Activated CD4-positive, alpha-beta memory T cell treated with anti-CD3 and anti-CD28 coated beads for 36 hours (primary cell): ENCODE data around the gene RPRD2. TPM values are rescaled to one million over a fixed set of nuclear protein-coding genes. Genes with fewer than 3 reads are reported as not detected.

Experiments
- CTCF ChIA-PET: fragments of 350-600 bp; sonication (Branson Sonifier 250); formaldehyde crosslinking; loops from one replicate; lab custom pipeline; 2021; ENCODE audit warnings: antibody characterized with exemption, inconsistent platforms; lab: Charles Lee
- POLR2A ChIA-PET: fragments of 350-600 bp; sonication (Branson Sonifier 250); formaldehyde crosslinking; loops from one replicate; lab custom pipeline; 2021; ENCODE audit warnings: antibody characterized with exemption; lab: Charles Lee
- DNase-seq: peaks from one replicate; pipeline ENCODE4 v3.0.0-alpha.2; 2020
- H3K27ac Mint-ChIP-seq: one replicate; pipeline ENCODE4 v1.8.0; 2021; ENCODE audit warnings: mixed read lengths
- H3K27me3 Mint-ChIP-seq: one replicate; pipeline ENCODE4 v1.8.0; 2021; ENCODE audit warnings: mixed read lengths
- H3K36me3 Mint-ChIP-seq: one replicate; pipeline ENCODE4 v1.8.0; 2021; ENCODE audit warnings: mixed read lengths
- H3K4me1 Mint-ChIP-seq: one replicate; pipeline ENCODE4 v1.8.0; 2021; ENCODE audit warnings: low read depth, mixed read lengths
- H3K4me3 Mint-ChIP-seq: one replicate; pipeline ENCODE4 v1.8.0; 2021; ENCODE audit warnings: mild to moderate bottlenecking, mixed read lengths
- H3K9me3 Mint-ChIP-seq: one replicate; pipeline ENCODE4 v1.8.0; 2021; ENCODE audit warnings: mixed read lengths
- intact Hi-C: fragments of 100-400 bp; cut with micrococcal nuclease; formaldehyde crosslinking; loops from one replicate; pipeline ENCODE4 v1.15.1; 2023
- total RNA-seq, 2 experiments: library from RNA; stranded (reverse); gene quantifications; one replicate each; pipeline ENCODE4 v1.2.3, GENCODE V29; 2021

RPRD2 gene
- total RNA-seq, 2 experiments from 2014 or later, result 22.2 to 22.6 TPM

GRCh38 chr1:150507912-150508864 is 144.2 kb downstream of the RPRD2 start, which contains the start of gene ECM1:
Gene ECM1 (plus strand): TSS chr1:150508109. CDS start chr1:150508210, 101 bp downstream.
- ChIA-PET CTCF (no interaction called here), POLR2A (no interaction called here)
- Mint-ChIP-seq H3K27ac (no peak within 1 kb of the TSS), H3K9me3 (no peaks in the 10 kb centered on the region), H3K36me3 (peaks cover 21% of the 10 kb centered on the region), H3K4me3 (no peak within 1 kb of the TSS), H3K27me3 (no peaks in the 10 kb centered on the region), H3K4me1 (peaks cover 3% of the 10 kb centered on the region)
- DNase-seq, result no peak
- intact Hi-C loops, result no loop called here

- CTCF ChIA-PET, result no interaction called here
- no peak for DNase-seq
- no peaks in the 10 kb centered on the region for H3K27me3 Mint-ChIP-seq
- H3K27ac Mint-ChIP-seq, result no peak overlapping the region
- intact Hi-C loops, result no loop called here
- H3K4me3 Mint-ChIP-seq, result no peak overlapping the region
- POLR2A ChIA-PET, result no interaction called here
- H3K4me1 Mint-ChIP-seq, result peaks cover 3% of the 10 kb centered on the region
- no peaks in the 10 kb centered on the region for H3K9me3 Mint-ChIP-seq
- H3K36me3 Mint-ChIP-seq, result peaks cover 20% of the 10 kb centered on the region
Observed at GRCh38 chr1:150508982-150509381, 145.0 kb downstream of the RPRD2 start.

- CTCF ChIA-PET, result no interaction called here
- intact Hi-C loops, result loop anchor here (10.0 kb wide), 1 partner anchor 257 kb away; the partner anchor contains the start of gene CA14
- POLR2A ChIA-PET, result no interaction called here
Observed at GRCh38 chr1:150511551-150511950, 147.6 kb downstream of the RPRD2 start.

GRCh38 chr1:150511985-150512660 is 148.2 kb downstream of the RPRD2 start:
- CTCF ChIA-PET, result interaction anchor here (0.6 kb wide), 1 partner anchor 12 kb away, joined by 3 read pairs; no protein-coding TSS in a partner anchor
- POLR2A ChIA-PET, result no interaction called here
- Mint-ChIP-seq H3K27me3 (no peaks in the 10 kb centered on the region), H3K9me3 (no peaks in the 10 kb centered on the region), H3K4me1 (peaks cover 14% of the 10 kb centered on the region), H3K4me3 (no peak overlapping the region), H3K36me3 (peaks cover 4% of the 10 kb centered on the region), H3K27ac (no peak overlapping the region)
- intact Hi-C loops, result loop anchor here (10.0 kb wide), 1 partner anchor 257 kb away; the partner anchor contains the start of gene CA14
- DNase-seq, result no peak

More at GRCh38 chr1:150511551-150511950, 147.6 kb downstream of the RPRD2 start:
- peaks cover 9% of the 10 kb centered on the region for H3K36me3 Mint-ChIP-seq
- no peak overlapping the region for H3K27ac Mint-ChIP-seq
- H3K9me3 Mint-ChIP-seq, result no peaks in the 10 kb centered on the region
- DNase-seq, result no peak
- H3K4me1 Mint-ChIP-seq, result peaks cover 11% of the 10 kb centered on the region
- H3K4me3 Mint-ChIP-seq, result no peak overlapping the region
- no peaks in the 10 kb centered on the region for H3K27me3 Mint-ChIP-seq

- Mint-ChIP-seq H3K4me3 (no peak overlapping the region), H3K4me1 (peaks cover 12% of the 10 kb centered on the region), H3K27me3 (no peaks in the 10 kb centered on the region), H3K9me3 (no peaks in the 10 kb centered on the region), H3K36me3 (no peaks in the 10 kb centered on the region), H3K27ac (no peak overlapping the region)
- DNase-seq, result no peak
- intact Hi-C loops, result loop anchor here (10.0 kb wide), 1 partner anchor 258 kb away; the partner anchor contains the start of gene CA14
- ChIA-PET CTCF (no interaction called here), POLR2A (no interaction called here)
Observed at GRCh38 chr1:150512846-150513245, 148.9 kb downstream of the RPRD2 start.

GRCh38 chr1:150513351-150513791 is 149.4 kb downstream of the RPRD2 start:
- intact Hi-C loops, result loop anchor here (10.0 kb wide), 1 partner anchor 259 kb away; the partner anchor contains the start of gene CA14
- ChIA-PET POLR2A (no interaction called here), CTCF (interaction anchor here (3.9 kb wide), 1 partner anchor 19 kb away, joined by 32 read pairs; no protein-coding TSS in a partner anchor)
- Mint-ChIP-seq H3K4me3 (no peak overlapping the region), H3K4me1 (peaks cover 11% of the 10 kb centered on the region), H3K27ac (no peak overlapping the region), H3K9me3 (no peaks in the 10 kb centered on the region), H3K36me3 (no peaks in the 10 kb centered on the region), H3K27me3 (no peaks in the 10 kb centered on the region)
- DNase-seq, result no peak

GRCh38 chr1:150514260-150514659 is 150.3 kb downstream of the RPRD2 start:
- no peak for DNase-seq
- CTCF ChIA-PET, result interaction anchor here (0.7 to 4.0 kb wide), 3 partner anchors 19 to 558 kb away, joined by 3 to 32 read pairs (median 21); no protein-coding TSS in a partner anchor
- Mint-ChIP-seq H3K36me3 (no peaks in the 10 kb centered on the region), H3K9me3 (no peaks in the 10 kb centered on the region), H3K27ac (no peak overlapping the region), H3K4me1 (peaks cover 11% of the 10 kb centered on the region), H3K27me3 (no peaks in the 10 kb centered on the region), H3K4me3 (peak overlapping the region; percentile 83)
- intact Hi-C loops, result loop anchor here (2.0 to 10.0 kb wide), 2 partner anchors 19 to 259 kb away; partner anchors contain the start of gene CA14
- POLR2A ChIA-PET, result no interaction called here

GRCh38 chr1:150514913-150515327 is 151.0 kb downstream of the RPRD2 start:
- ChIA-PET CTCF (interaction anchor here (0.6 to 4.0 kb wide), 7 partner anchors 18 to 557 kb away, joined by 3 to 32 read pairs (median 3); no protein-coding TSS in a partner anchor), POLR2A (interaction anchor here (0.6 to 2.2 kb wide), 6 partner anchors 28 to 878 kb away, joined by 3 to 11 read pairs (median 4); partner anchors contain the start of genes RPRD2 and TARS2)
- no peak overlapping the region for H3K27ac Mint-ChIP-seq
- H3K4me3 Mint-ChIP-seq, result peak overlapping the region; percentile 83
- intact Hi-C loops, result loop anchor here (1.0 to 10.0 kb wide), 4 partner anchors 18 to 260 kb away; partner anchors contain the start of genes CA14 and TARS2
- H3K36me3 Mint-ChIP-seq, result no peaks in the 10 kb centered on the region
- peaks cover 11% of the 10 kb centered on the region for H3K4me1 Mint-ChIP-seq
- H3K27me3 Mint-ChIP-seq, result no peaks in the 10 kb centered on the region
- no peak for DNase-seq
- H3K9me3 Mint-ChIP-seq, result no peaks in the 10 kb centered on the region

GRCh38 chr1:150515328-150516049 is 151.5 kb downstream of the RPRD2 start, which contains the start of gene FALEC:
Gene FALEC (plus strand): TSS chr1:150515752.
- intact Hi-C loops, result loop anchor here (1.0 to 10.0 kb wide), 4 partner anchors 17 to 261 kb away; partner anchors contain the start of genes CA14 and TARS2
- H3K27ac Mint-ChIP-seq, result peak within 1 kb of the TSS; percentile 33
- DNase-seq, result peak; percentile 94
- peaks cover 11% of the 10 kb centered on the region for H3K4me1 Mint-ChIP-seq
- no peaks in the 10 kb centered on the region for H3K9me3 Mint-ChIP-seq
- H3K4me3 Mint-ChIP-seq, result peak within 1 kb of the TSS; percentile 83
- CTCF ChIA-PET, result interaction anchor here (0.6 to 4.0 kb wide), 10 partner anchors 11 to 260 kb away, joined by 3 to 32 read pairs (median 6); no protein-coding TSS in a partner anchor
- no peaks in the 10 kb centered on the region for H3K27me3 Mint-ChIP-seq
- POLR2A ChIA-PET, result interaction anchor here (0.6 to 2.2 kb wide), 10 partner anchors 14 to 878 kb away, joined by 3 to 11 read pairs (median 3); partner anchors contain the start of genes APH1A, RPRD2 and TARS2
- no peaks in the 10 kb centered on the region for H3K36me3 Mint-ChIP-seq

- peak; percentile 30 for DNase-seq
- POLR2A ChIA-PET, result interaction anchor here (0.6 to 2.2 kb wide), 10 partner anchors 15 to 518 kb away, joined by 3 to 11 read pairs (median 4); partner anchors contain the start of genes APH1A and RPRD2
Observed at GRCh38 chr1:150516050-150516591, 152.2 kb downstream of the RPRD2 start.

More at GRCh38 chr1:150516050-150516591, 152.2 kb downstream of the RPRD2 start:
- peaks cover 11% of the 10 kb centered on the region for H3K4me1 Mint-ChIP-seq
- intact Hi-C loops, result loop anchor here (5.0 to 10.0 kb wide), 2 partner anchors 54 to 261 kb away; partner anchors contain the start of gene CA14
- no peaks in the 10 kb centered on the region for H3K27me3 Mint-ChIP-seq
- no peaks in the 10 kb centered on the region for H3K9me3 Mint-ChIP-seq
- no peak overlapping the region for H3K27ac Mint-ChIP-seq
- H3K4me3 Mint-ChIP-seq, result peak overlapping the region; percentile 83
- H3K36me3 Mint-ChIP-seq, result no peaks in the 10 kb centered on the region
- CTCF ChIA-PET, result interaction anchor here (0.6 to 4.0 kb wide), 9 partner anchors 10 to 464 kb away, joined by 3 to 32 read pairs (median 8); no protein-coding TSS in a partner anchor
